NCI-H446 (cell line): Measurements from ENCODE around the gene ST6GALNAC6.

Experiments used
- DNase-seq, 2 experiments: peaks; one replicate each; lab custom pipeline; 2025; lab: John Stamatoyannopoulos, UW

Gene ST6GALNAC6

GRCh38 chr9:127899128-127899943, at the start of gene ST6GALNAC6:
TSS of gene ST6GALNAC6 (minus strand) at chr9:127899603. CDS start at chr9:127897981, 1,622 bp downstream.
- peak in 1 of 2 experiments; percentile 61 for DNase-seq

DNA sequence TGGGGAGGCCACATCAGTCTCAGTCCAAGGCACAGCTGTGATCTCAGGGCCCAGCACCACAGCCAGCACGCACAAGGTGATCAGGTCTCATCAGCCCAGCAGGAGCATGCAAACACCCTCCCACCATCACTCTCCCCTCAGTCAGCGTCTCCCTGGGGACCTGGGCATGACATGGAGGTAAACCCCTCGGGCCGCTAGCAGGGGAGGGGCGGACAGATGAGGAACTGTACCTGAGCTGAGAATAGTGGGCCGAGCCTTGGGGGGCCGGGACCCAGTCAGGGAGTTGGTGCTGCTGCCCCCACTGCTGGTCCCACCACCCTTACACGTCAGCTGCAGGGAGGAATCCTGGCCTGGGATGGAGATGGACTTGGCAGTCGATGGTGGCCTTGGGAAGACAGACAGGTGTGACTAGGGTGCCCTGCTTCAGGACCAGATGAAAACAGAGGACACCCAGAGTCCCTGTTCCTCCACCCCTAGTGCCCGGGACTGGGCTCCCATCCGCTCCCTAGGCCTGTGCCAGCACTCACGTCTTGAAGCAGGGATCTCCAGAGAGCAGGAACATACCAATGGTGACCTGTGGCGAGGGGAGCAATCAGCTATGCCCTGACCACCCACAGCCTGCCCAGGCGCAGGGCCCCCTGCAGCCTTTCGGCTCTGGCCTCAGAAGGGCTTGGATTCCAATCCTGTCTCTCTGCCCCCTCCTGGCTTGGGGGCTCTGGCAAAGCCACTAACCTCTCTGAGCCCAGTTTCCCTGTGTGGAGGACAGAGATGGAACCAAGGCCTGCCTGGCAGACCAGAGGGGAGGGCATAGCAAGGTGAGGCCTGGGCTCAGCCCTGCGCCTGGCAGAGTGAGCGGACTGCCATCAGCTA, 48.7 kb upstream of the ST6GALNAC6 start:
- DNase-seq = no peak

GRCh38 chr9:127946728-127947127, 47.3 kb upstream of the ST6GALNAC6 start:
- no peak for DNase-seq

DNA sequence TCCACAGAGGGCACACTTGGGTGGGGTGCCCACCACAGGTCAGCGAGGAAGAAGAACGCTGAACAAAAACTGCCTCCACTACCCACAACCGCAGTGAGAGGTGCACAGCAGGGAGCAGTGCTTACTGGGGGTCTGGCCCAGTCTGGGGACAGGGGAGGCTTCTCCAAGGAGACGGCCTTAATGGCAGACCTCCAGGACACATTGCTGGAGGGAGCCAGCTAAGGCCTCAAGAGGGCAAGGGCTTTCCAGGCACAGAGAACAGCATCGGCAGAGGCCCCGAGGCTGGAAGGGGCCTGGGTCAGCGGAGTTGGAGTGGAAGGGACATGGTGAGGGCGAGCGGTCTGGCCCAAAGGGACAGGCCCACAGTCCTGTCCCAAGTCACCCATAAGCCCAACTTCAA, 46.5 kb upstream of the ST6GALNAC6 start:
- no peak for DNase-seq

- no peak for DNase-seq
Observed at GRCh38 chr9:127945338-127945737, 45.9 kb upstream of the ST6GALNAC6 start.

GRCh38 chr9:127944586-127945218, 45.3 kb upstream of the ST6GALNAC6 start:
- no peak for DNase-seq

GRCh38 chr9:127943731-127944144, 44.3 kb upstream of the ST6GALNAC6 start:
- peak; percentile 17 to 53 for DNase-seq

- no peak for DNase-seq
Observed at GRCh38 chr9:127943011-127943662, 43.7 kb upstream of the ST6GALNAC6 start.

GRCh38 chr9:127942216-127943010, 43.0 kb upstream of the ST6GALNAC6 start:
- DNase-seq = peak; percentile 15 to 33

GRCh38 chr9:127941961-127942215, 42.5 kb upstream of the ST6GALNAC6 start:
- no peak for DNase-seq

- no peak for DNase-seq
Observed at GRCh38 chr9:127941062-127941960, 41.9 kb upstream of the ST6GALNAC6 start.

DNA sequence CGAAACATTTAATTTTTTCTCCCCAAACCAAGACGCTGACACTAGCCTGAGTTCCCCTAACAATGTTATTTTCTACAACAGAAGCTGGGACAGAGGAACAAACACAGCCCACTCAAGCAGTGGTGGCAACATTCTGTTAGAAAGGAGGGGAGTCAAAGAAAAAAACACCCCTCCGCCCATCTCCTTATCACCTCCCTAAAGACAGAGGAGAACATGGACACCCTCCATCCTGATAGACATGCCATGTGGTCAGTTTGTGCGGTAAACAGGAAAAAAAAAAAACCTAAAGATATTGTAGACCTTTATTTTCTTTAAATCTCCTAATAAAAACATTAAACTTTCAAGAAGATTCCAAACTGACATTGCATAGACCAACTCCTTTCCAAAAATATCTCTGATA, 41.2 kb upstream of the ST6GALNAC6 start:
- DNase-seq = no peak

GRCh38 chr9:127938298-127938690, 38.9 kb upstream of the ST6GALNAC6 start:
- DNase-seq = no peak

DNA sequence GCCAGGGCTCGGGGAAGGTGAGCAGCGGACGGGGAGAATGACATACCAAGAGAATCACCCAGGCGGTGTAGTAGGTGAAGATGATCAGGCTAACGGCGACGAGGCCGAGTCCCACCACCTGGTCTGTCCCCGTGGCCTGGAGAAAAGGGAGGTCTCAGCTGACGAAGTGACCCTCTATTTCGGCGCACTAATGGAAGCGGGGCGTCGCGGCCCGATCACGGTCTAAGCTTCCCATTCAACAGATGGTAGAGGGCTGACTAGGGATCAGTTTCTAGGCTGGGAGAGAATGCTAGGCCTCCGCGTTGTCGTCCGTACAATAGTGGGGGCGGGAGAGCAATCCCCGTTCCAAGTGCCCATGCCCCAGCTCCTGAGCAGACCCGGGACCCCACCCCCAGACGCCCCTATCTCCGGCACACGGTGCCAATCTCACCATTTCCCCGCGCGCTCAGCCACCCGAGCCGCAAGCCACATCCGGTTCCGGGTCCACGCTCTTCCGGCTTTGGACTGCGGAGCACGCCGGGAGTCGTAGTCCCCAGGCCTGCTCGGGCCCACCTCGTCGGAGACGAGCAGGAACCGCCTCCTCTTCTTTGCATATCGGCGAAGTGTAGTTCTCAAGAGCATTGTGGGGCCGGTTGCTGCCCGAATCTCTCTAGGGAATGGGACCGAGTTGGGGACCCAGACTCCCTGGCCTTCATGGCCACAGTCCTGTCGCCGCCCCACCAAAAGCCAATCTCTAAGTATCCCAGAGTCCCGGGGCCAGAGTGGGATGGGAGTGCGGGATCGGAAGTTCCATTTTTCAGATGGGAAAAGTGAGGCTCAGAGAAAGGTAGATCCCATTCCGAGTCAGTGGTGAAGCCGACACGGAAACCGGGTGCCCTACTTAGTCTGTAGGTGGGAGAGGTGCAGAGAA, 38.2 kb upstream of the ST6GALNAC6 start, which contains the start of gene DPM2:
Gene DPM2, minus strand, starts transcription at position 467 of the 910 bp plus-strand sequence. Its CDS starts 34 bp downstream, at position 433.
- DNase-seq = peak; percentile 49 to 80

DNA sequence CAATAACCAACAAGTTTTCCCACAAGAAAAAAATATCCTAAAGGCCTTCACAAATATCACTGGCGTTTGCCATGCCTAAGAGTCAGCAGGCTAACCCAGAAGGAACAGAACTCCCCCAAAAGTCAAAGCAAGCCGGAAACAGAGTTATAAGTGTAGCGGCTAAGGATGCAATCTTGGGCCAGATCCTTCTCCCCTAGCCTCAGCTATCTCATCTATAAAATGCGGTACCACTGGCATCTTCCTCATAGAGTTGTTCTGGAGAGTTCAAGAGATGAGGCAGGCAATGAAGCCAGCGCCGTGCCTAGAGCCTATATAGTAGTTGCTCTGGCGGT, 37.6 kb upstream of the ST6GALNAC6 start:
- DNase-seq = no peak

DNA sequence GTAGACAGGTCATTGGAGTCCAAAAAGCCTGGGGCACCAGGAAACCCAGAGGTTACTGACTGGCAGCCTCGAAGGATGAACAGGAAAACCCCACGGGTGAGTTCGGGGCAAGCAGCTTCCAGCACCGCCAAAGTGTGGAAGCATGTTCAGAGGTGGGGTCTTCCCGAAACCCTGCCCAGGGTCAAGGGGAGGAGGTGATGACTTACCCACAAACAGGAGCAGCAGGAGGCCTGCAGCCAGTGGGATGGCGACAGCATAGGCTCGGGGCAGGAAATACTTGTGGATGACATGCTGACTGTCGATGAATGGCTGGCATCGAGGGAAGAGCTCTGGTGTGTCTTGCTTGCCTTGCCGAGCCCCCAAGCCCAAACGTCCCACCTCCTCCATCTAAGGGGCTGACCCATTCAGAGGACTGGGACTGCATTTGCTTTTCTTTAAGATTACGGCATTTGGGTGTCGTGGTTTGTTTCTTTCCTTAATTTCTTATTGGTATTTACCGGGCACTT, 37.0 kb upstream of the ST6GALNAC6 start:
- no peak for DNase-seq

GRCh38 chr9:127935765-127936221, 36.4 kb upstream of the ST6GALNAC6 start:
- DNase-seq = no peak

- no peak for DNase-seq
Observed at GRCh38 chr9:127934986-127935385, 35.6 kb upstream of the ST6GALNAC6 start.

DNA sequence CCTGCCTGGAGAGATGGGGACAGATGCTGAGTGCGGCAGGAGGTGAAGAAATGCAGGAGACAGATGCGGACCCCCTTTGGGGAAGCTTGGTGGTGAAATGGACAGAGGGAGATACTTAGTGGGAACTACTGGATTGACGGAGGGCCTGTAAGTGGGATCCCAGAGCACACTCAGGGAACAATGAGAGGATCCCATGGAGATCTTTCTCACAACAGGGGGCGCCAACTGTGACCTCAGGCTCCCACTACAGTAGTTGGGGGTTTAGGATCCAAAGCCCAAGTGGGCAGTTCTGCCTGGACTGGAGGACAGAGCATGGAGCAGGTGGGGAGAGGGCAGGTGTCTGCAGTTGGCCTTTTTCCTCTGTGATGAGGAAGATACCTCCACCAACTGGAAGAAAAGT, 34.8 kb upstream of the ST6GALNAC6 start:
- no peak for DNase-seq
